WTC11 (cell line): ENCODE data around the gene MANF.

Source experiments
- AFF4 ChIP-seq: sonication (generic); formaldehyde crosslinking; IDR thresholded peaks from 2 replicates; pipeline ENCODE4 v1.8.1; 2023; ENCODE audit warnings: mild to moderate bottlenecking, missing genetic modification reagents, borderline replicate concordance
- ATF1 ChIP-seq: sonication (generic); formaldehyde crosslinking; IDR thresholded peaks from 2 replicates; pipeline ENCODE4 v1.8.1; 2023; ENCODE audit warnings: mild to moderate bottlenecking, moderate library complexity, missing genetic modification reagents
- CTCF ChIP-seq: fragments of 200-600 bp; IDR thresholded peaks from 2 replicates; pipeline ENCODE4 v1.8.0; 2022; ENCODE audit warnings: antibody characterized with exemption
- ELF4 ChIP-seq: sonication (generic); formaldehyde crosslinking; IDR thresholded peaks from 2 replicates; pipeline ENCODE4 v1.8.1; 2022; ENCODE audit warnings: low read depth, mild to moderate bottlenecking, moderate library complexity, missing genetic modification reagents
- OVOL2 ChIP-seq: fragments of 250-450 bp; sonication (Bioruptor Pico); IDR thresholded peaks from 2 replicates; pipeline ENCODE4 v1.9.0; 2021; ENCODE audit warnings: mild to moderate bottlenecking, borderline replicate concordance
- SMAD4 ChIP-seq: sonication (generic); formaldehyde crosslinking; IDR thresholded peaks from 2 replicates; pipeline ENCODE4 v1.8.0; 2022; ENCODE audit warnings: mild to moderate bottlenecking, missing genetic modification reagents
- TEAD4 ChIP-seq: sonication (generic); formaldehyde crosslinking; IDR thresholded peaks from 2 replicates; pipeline ENCODE4 v1.8.0; 2022; ENCODE audit warnings: mild to moderate bottlenecking, missing genetic modification reagents
- ZNF138 ChIP-seq: sonication (generic); formaldehyde crosslinking; conservative IDR thresholded peaks from 2 replicates; pipeline ENCODE4 v1.8.1; 2022; ENCODE audit warnings: mild to moderate bottlenecking, moderate library complexity, missing genetic modification reagents
- ZNF232 ChIP-seq: sonication (generic); formaldehyde crosslinking; IDR thresholded peaks from 2 replicates; pipeline ENCODE4 v1.8.0; 2022; ENCODE audit warnings: mild to moderate bottlenecking, missing genetic modification reagents
- ZNF263 ChIP-seq: sonication (generic); formaldehyde crosslinking; IDR thresholded peaks from 2 replicates; pipeline ENCODE4 v1.8.1; 2022; ENCODE audit warnings: low read depth, mild to moderate bottlenecking, moderate library complexity, missing genetic modification reagents
- ZNF423 ChIP-seq: fragments of 250-450 bp; sonication (Bioruptor Pico); IDR thresholded peaks from 2 replicates; pipeline ENCODE4 v2.1.2; 2022; ENCODE audit warnings: mild to moderate bottlenecking, moderate library complexity
- TF ChIP-seq, protein P1 (sequence below): sonication (generic); formaldehyde crosslinking; IDR thresholded peaks from 2 replicates; pipeline ENCODE4 v1.8.1; 2022; ENCODE audit warnings: low read depth, mild to moderate bottlenecking, moderate library complexity, missing genetic modification reagents, borderline replicate concordance

DNA sequence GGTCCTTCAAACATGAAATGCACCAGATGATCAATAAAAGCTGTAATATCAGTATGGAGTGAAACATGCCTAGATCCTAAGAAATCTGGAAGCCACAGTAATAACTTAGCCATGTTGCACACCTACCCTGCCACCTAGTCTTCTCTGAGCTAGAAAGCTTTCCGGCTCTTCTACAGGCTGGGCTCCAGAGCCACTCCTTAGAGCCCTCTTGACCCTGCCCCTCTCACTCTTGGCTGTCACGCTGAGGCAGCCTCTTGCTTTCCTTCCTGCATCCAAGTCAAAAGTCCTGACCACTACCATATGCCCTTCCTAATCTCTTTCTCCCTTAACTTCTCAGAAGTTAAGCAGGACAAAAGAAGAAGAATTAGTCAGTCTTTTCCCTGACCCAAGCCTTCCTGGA lies 23.7 kb downstream of the MANF start:
- TF ChIP-seq, protein P1, sequence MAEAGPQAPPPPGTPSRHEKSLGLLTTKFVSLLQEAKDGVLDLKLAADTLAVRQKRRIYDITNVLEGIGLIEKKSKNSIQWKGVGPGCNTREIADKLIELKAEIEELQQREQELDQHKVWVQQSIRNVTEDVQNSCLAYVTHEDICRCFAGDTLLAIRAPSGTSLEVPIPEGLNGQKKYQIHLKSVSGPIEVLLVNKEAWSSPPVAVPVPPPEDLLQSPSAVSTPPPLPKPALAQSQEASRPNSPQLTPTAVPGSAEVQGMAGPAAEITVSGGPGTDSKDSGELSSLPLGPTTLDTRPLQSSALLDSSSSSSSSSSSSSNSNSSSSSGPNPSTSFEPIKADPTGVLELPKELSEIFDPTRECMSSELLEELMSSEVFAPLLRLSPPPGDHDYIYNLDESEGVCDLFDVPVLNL (CRISPR knock-in tag), result no peak
- TF ChIP-seq CTCF (no peak), ZNF232 (CRISPR knock-in tag) (no peak), SMAD4 (CRISPR knock-in tag) (no peak), TEAD4 (CRISPR knock-in tag) (no peak), ATF1 (no peak), ELF4 (CRISPR knock-in tag) (no peak), OVOL2 (no peak), ZNF138 (CRISPR knock-in tag) (no peak), ZNF263 (CRISPR knock-in tag) (no peak), ZNF423 (CRISPR knock-in tag) (no peak), AFF4 (CRISPR knock-in tag) (no peak)
